Measurements from ENCODE around the gene PMM2. TPM values are rescaled to one million over a fixed set of nuclear protein-coding genes. Genes with fewer than 3 reads are reported as not detected.
"Not testable (repeated sequence)": the region's sequence is repeated elsewhere in the genome, so short reads cannot be mapped to it uniquely, and the experiment has no call there.

PMM2 gene
- total RNA-seq, 2 experiments from 2014 or later = 32.7 to 34.3 TPM

GRCh38 chr16:8798174-8798527 lies 512 bp downstream of the PMM2 start:
- no peaks in the 10 kb centered on the region for H3K27me3 Mint-ChIP-seq
- intact Hi-C loops (cut with micrococcal nuclease) = loop anchor here (5.0 kb wide), 2 partner anchors 141 to 231 kb away; no protein-coding TSS in a partner anchor
- H3K36me3 Mint-ChIP-seq (ENCODE audit: low read depth) = peaks cover 33% of the 10 kb centered on the region
- ChIA-PET POLR2A (interaction anchor here (0.7 to 2.0 kb wide), 6 partner anchors 9 to 162 kb away, joined by 3 to 7 read pairs (median 5); partner anchors contain the start of gene CARHSP1), CTCF (no interaction called here)
- peak overlapping the region; percentile 87 for H3K4me3 Mint-ChIP-seq
- peak; percentile 28 for ATAC-seq
- peak; percentile 47 for DNase-seq
- peaks cover 41% of the 10 kb centered on the region for H3K4me1 Mint-ChIP-seq (ENCODE audit: low read depth)
- peak overlapping the region; percentile 96 for H3K27ac Mint-ChIP-seq
- H3K9me3 Mint-ChIP-seq = no peaks in the 10 kb centered on the region
- TF ChIP-seq, protein P1, sequence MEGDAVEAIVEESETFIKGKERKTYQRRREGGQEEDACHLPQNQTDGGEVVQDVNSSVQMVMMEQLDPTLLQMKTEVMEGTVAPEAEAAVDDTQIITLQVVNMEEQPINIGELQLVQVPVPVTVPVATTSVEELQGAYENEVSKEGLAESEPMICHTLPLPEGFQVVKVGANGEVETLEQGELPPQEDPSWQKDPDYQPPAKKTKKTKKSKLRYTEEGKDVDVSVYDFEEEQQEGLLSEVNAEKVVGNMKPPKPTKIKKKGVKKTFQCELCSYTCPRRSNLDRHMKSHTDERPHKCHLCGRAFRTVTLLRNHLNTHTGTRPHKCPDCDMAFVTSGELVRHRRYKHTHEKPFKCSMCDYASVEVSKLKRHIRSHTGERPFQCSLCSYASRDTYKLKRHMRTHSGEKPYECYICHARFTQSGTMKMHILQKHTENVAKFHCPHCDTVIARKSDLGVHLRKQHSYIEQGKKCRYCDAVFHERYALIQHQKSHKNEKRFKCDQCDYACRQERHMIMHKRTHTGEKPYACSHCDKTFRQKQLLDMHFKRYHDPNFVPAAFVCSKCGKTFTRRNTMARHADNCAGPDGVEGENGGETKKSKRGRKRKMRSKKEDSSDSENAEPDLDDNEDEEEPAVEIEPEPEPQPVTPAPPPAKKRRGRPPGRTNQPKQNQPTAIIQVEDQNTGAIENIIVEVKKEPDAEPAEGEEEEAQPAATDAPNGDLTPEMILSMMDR (IDR thresholded peaks at IDR 0.05) = no peak

- TF ChIP-seq, protein P1 (IDR thresholded peaks at IDR 0.05) = no peak
- ChIA-PET POLR2A (interaction anchor here (0.7 to 1.9 kb wide), 4 partner anchors 10 to 162 kb away, joined by 3 to 5 read pairs (median 4); no protein-coding TSS in a partner anchor), CTCF (no interaction called here)
- ATAC-seq (no peak), DNase-seq (no peak)
- peak overlapping the region; percentile 96 for H3K27ac Mint-ChIP-seq
- H3K27me3 Mint-ChIP-seq = no peaks in the 10 kb centered on the region
- intact Hi-C loops (cut with micrococcal nuclease) = loop anchor here (5.0 kb wide), 2 partner anchors 141 to 231 kb away; no protein-coding TSS in a partner anchor
- peaks cover 40% of the 10 kb centered on the region for H3K4me1 Mint-ChIP-seq (ENCODE audit: low read depth)
- peak overlapping the region; percentile 87 for H3K4me3 Mint-ChIP-seq
- H3K9me3 Mint-ChIP-seq = no peaks in the 10 kb centered on the region
- peaks cover 36% of the 10 kb centered on the region for H3K36me3 Mint-ChIP-seq (ENCODE audit: low read depth)
Measured at GRCh38 chr16:8798535-8799157, 1.0 kb downstream of the PMM2 start.

- peaks cover 46% of the 10 kb centered on the region for H3K36me3 Mint-ChIP-seq (ENCODE audit: low read depth)
- H3K9me3 Mint-ChIP-seq = no peaks in the 10 kb centered on the region
- no peak overlapping the region for H3K27ac Mint-ChIP-seq
- TF ChIP-seq, protein P1 (IDR thresholded peaks at IDR 0.05) = no peak
- ChIA-PET CTCF (no interaction called here), POLR2A (interaction anchor here (1.5 to 1.6 kb wide), 2 partner anchors 9 to 66 kb away, joined by 4 read pairs; no protein-coding TSS in a partner anchor)
- ATAC-seq (no peak), DNase-seq (no peak)
- intact Hi-C loops (cut with micrococcal nuclease) = no loop called here
- peaks cover 23% of the 10 kb centered on the region for H3K4me1 Mint-ChIP-seq (ENCODE audit: low read depth)
- H3K27me3 Mint-ChIP-seq = no peaks in the 10 kb centered on the region
- no peak overlapping the region for H3K4me3 Mint-ChIP-seq
Measured at GRCh38 chr16:8801701-8802100, 4.1 kb downstream of the PMM2 start.

GRCh38 chr16:8803733-8804132 lies 6.1 kb downstream of the PMM2 start:
- H3K9me3 Mint-ChIP-seq; intact Hi-C loops (cut with micrococcal nuclease); H3K27me3 Mint-ChIP-seq; H3K4me3 Mint-ChIP-seq; ATAC-seq; DNase-seq; H3K27ac Mint-ChIP-seq; CTCF ChIA-PET: not testable (repeated sequence)
- Mint-ChIP-seq H3K4me1 (ENCODE audit: low read depth) (peaks cover 17% of the 10 kb centered on the region), H3K36me3 (ENCODE audit: low read depth) (peaks cover 52% of the 10 kb centered on the region)
- POLR2A ChIA-PET = interaction anchor here (0.6 kb wide), 1 partner anchor 22 kb away, joined by 3 read pairs; no protein-coding TSS in a partner anchor

GRCh38 chr16:8804313-8804712 lies 6.7 kb downstream of the PMM2 start:
- Mint-ChIP-seq H3K4me3 (no peak overlapping the region), H3K36me3 (ENCODE audit: low read depth) (peaks cover 55% of the 10 kb centered on the region), H3K9me3 (no peaks in the 10 kb centered on the region), H3K27ac (no peak overlapping the region), H3K4me1 (ENCODE audit: low read depth) (peaks cover 13% of the 10 kb centered on the region), H3K27me3 (no peaks in the 10 kb centered on the region)
- TF ChIP-seq, protein P1 (IDR thresholded peaks at IDR 0.05) = no peak
- DNase-seq (no peak), ATAC-seq (no peak)
- CTCF ChIA-PET = no interaction called here
- POLR2A ChIA-PET = no interaction called here
- intact Hi-C loops (cut with micrococcal nuclease) = no loop called here

Data from activated CD8-positive, alpha-beta T cell treated with anti-CD3 and anti-CD28 coated beads for 36 hours (primary cell).